IPS-20b (cell line): ENCODE results near the gene DOCK2.
"Not testable (repeated sequence)": the region's sequence is repeated elsewhere in the genome, so short reads cannot be mapped to it uniquely, and the experiment has no call there.

ENCODE experiments used
- H3K27ac ChIP-seq: one replicate; pipeline ENCODE4 v1.5.1; 2013; ENCODE audit warnings: low read length
- H3K27me3 ChIP-seq: 2 replicates; pipeline ENCODE4 v1.6.1; 2013; ENCODE audit warnings: mild to moderate bottlenecking, low read length, inconsistent platforms; ENCODE audit not compliant: insufficient read depth
- H3K36me3 ChIP-seq: 2 replicates; pipeline ENCODE4 v1.6.1; 2013; ENCODE audit warnings: low read depth, mild to moderate bottlenecking, inconsistent platforms, low read length, moderate library complexity; ENCODE audit not compliant: insufficient read depth
- H3K4me1 ChIP-seq: 2 replicates; pipeline ENCODE4 v1.6.1; 2013; ENCODE audit warnings: mild to moderate bottlenecking, control low read depth, inconsistent platforms, low read length, moderate library complexity; ENCODE audit not compliant: insufficient read depth
- H3K4me3 ChIP-seq: 2 replicates; pipeline ENCODE4 v1.5.1; 2013; ENCODE audit warnings: mild to moderate bottlenecking, low read length, inconsistent platforms
- H3K9ac ChIP-seq: 2 replicates; pipeline ENCODE4 v1.6.1; 2013; ENCODE audit warnings: low read depth, mild to moderate bottlenecking, inconsistent platforms, low read length, moderate library complexity
- H3K9me3 ChIP-seq: 2 replicates; pipeline ENCODE4 v1.6.1; 2013; ENCODE audit warnings: mild to moderate bottlenecking, low read depth, low read length, inconsistent platforms; ENCODE audit not compliant: insufficient read depth

DOCK2 gene

DNA sequence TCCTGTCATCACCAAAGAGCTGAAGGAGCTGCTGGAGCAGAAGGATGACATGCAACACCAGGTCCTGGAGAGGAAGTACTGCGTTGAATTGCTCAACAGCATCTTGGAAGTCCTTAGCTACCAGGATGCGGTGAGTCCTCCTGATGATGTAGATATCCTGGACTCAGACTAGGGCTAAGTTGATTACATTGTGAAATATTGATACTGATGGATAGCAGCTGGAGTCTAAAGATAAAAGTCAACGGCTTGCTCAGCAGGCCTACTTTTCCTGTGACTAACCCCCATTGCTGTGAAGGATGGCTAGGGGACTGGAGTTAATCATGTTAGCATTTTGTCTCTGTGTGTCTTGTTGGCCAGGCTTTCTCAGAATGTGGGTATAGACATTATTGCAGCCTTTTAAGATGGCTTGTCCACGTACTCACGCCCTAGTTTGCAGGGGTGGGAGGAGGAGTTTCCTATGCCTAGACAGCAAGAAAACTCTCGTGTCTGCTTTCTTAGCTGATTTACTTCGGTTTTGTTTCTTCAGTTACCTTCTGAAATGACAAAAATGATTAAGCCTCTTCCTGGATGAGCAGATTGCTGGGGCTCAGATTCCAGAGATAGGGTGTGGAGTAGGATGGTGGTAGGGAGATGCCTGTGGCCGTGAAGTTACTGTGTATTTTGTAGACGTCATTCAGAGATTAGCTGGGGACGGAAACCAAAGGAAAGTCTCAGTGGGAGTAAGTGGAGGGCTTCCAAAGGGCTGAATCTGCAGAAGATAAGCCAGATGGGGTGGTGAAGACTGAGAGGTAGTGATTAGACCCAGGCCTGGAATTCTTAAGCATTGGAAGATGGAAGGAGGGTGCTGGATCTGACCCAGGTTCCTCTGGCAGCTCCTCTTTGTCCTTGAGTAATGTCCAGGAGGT lies 166.3 kb downstream of the DOCK2 start:
- Histone ChIP-seq H3K36me3 (no peaks in the 10 kb centered on the region), H3K27me3 (no peaks in the 10 kb centered on the region), H3K4me1 (peaks cover 15% of the 10 kb centered on the region), H3K27ac (no peak overlapping the region), H3K4me3 (no peak overlapping the region), H3K9ac (no peak overlapping the region), H3K9me3 (no peaks in the 10 kb centered on the region)

DNA sequence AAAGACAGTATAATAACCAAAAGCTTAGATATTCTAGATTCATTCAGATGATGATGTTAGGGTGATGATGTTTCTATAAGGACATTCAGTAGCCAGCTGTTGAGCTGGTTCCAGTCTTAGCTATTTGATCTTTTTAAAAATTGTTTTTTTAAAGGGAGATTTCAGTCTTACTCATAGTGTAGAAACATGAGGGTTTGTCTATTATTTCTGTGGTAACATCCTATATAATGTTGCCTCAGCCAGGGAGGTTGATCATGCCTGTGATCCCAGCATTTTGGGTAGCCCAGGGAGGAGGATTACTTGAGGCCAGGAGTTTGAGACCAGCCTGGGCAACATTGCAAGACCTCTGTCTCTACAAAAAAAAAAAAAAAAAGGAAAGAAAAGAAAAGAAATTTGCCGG lies 167.8 kb downstream of the DOCK2 start:
- H3K4me3 ChIP-seq: no peak overlapping the region
- no peak overlapping the region for H3K27ac ChIP-seq
- H3K27me3 ChIP-seq: peaks cover 7% of the 10 kb centered on the region; the same call in 1 of the 2 replicates
- H3K36me3 ChIP-seq: no peaks in the 10 kb centered on the region
- no peaks in the 10 kb centered on the region for H3K9me3 ChIP-seq
- H3K9ac ChIP-seq: no peak overlapping the region
- H3K4me1 ChIP-seq: peaks cover 18% of the 10 kb centered on the region

DNA sequence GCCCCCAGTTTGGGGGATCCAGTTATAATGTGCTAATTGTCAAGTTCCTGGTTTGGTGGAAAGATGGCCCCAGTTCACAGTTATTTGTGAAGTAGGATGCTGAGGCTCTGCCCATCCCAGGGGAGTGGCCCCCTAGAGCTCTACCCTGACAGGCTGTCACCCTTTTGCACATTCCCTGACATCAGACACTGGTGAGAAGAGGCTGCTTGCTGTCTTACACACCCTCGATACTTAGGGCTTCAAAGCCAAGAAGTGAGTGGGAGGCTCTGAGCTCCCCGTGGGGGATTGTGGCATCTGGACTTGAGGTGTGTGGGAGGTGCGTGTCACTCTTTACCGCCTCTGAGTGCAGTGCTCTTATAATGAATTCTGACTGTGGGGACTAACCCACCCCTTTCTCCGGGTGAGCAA lies 168.5 kb downstream of the DOCK2 start:
- Histone ChIP-seq H3K27me3 (peaks cover 11% of the 10 kb centered on the region; the same call in 1 of the 2 replicates), H3K27ac (no peak overlapping the region), H3K4me3 (no peak overlapping the region), H3K4me1 (peaks cover 21% of the 10 kb centered on the region), H3K36me3 (no peaks in the 10 kb centered on the region), H3K9ac (no peak overlapping the region), H3K9me3 (no peaks in the 10 kb centered on the region)

DNA sequence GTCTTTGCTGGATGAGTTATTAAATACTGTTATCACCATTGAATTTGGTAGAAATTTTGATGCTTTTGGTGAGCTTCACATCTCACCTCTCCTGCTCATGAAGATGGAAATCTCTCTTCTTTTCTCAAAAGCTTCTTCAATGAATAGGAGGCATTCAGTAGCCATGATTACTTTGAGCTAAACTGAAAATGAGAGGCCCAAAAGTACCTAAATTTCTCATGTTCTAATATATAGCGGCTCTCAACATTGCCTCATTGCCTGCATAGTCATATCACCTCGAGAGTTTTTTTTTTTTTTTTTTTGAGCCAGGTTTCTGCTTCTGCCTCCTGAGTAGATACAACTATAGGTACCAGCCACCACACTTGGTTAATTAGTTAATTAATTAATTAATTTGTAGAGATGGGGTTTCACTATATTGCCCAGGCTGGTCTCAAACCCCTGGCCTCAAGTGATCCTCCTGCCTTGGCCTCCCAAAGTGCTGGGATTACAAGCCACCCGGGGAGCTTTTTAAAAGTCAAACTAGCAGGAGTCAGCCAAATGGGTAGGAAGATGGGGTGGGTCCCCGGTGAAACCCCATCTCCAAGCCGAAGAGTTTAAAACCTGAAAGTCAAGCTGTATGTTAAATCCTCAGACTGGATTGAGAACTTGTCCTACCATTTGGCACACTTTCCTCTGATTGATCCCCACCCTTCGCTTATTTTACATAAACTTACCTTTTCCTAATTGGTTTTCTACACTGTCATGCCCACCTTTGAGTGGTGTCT lies 169.0 kb downstream of the DOCK2 start:
- Histone ChIP-seq H3K36me3 (no peaks in the 10 kb centered on the region), H3K27ac (no peak overlapping the region), H3K9me3 (no peaks in the 10 kb centered on the region), H3K4me3 (no peak overlapping the region), H3K27me3 (peaks cover 11% of the 10 kb centered on the region; the same call in 1 of the 2 replicates), H3K9ac (no peak overlapping the region), H3K4me1 (peaks cover 21% of the 10 kb centered on the region)

DNA sequence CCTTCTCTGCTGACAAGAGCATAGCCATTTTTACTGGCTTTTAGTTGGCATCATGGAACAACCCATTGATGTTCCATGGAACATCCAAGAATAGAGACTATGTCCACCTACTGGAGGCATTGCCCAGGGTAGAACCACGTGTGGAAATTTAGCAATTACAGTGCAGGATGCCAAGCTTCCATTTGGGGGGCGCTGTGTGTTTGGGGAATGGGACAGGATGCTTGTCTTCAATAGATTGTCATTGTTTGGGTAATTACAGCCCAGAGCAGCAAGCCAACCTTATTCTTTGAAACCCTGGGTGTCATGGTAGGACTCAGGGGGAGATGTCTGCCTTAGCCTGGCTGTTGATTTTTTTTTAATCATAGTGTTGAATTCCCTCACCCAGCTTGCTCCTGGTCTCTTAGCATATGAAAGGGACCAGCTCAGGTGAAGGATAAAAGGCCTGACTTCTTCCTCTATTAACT lies 171.1 kb downstream of the DOCK2 start:
- Histone ChIP-seq H3K36me3 (no peaks in the 10 kb centered on the region), H3K27ac (no peak overlapping the region), H3K4me1 (peaks cover 29% of the 10 kb centered on the region), H3K9ac (no peak overlapping the region), H3K4me3 (peak overlapping the region; percentile 56; the same call in 1 of the 2 replicates), H3K9me3 (no peaks in the 10 kb centered on the region), H3K27me3 (peaks cover 11% of the 10 kb centered on the region; the same call in 1 of the 2 replicates)

DNA sequence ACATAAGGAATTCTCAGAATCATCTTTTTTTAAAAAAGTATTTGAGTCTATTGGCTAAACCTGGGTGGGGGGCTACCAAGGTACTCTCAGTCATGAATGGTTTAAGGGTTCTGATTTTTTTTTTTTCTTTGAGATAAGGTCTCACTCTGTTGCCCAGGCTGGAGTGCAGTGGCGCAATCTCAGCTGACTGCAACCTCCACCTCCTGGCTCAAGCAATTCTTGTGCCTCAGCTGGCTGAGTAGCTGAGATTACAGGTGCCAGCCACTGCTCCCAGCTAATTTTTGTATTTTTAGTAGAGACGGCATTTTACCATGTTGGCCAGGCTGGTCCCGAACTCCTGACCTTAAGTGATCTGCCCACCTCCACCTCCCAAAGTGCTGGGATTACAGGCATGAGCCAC lies 171.8 kb downstream of the DOCK2 start:
- Histone ChIP-seq H3K4me1 (peaks cover 29% of the 10 kb centered on the region), H3K4me3 (peak overlapping the region; percentile 56; the same call in 1 of the 2 replicates), H3K27me3 (peaks cover 11% of the 10 kb centered on the region; the same call in 1 of the 2 replicates)
- H3K9ac ChIP-seq, H3K27ac ChIP-seq, H3K9me3 ChIP-seq, H3K36me3 ChIP-seq: not testable (repeated sequence)

DNA sequence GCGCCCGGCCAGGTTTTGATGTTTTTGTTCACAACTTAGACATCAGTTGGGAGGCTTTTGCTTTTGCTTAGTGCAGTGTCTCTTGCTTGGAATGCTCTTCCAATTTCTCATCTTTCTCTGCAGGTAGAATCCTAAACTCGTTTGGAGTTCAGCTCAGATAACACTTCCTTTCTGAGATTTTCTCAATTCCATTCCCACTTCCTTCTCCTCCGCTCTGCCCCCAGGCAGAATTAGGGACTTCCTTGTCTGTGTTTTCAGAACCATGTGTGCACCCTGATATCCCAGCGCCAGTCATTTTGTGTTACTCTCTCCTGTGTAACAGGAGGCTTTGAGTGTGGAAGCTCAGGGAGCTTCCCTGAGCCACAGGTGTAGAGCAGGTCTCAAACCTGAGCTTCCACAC lies 172.2 kb downstream of the DOCK2 start:
- Histone ChIP-seq H3K4me3 (no peak overlapping the region; the same call in 1 of the 2 replicates), H3K36me3 (no peaks in the 10 kb centered on the region), H3K9ac (no peak overlapping the region), H3K4me1 (peaks cover 29% of the 10 kb centered on the region), H3K27ac (no peak overlapping the region), H3K27me3 (peaks cover 11% of the 10 kb centered on the region; the same call in 1 of the 2 replicates), H3K9me3 (no peaks in the 10 kb centered on the region)

DNA sequence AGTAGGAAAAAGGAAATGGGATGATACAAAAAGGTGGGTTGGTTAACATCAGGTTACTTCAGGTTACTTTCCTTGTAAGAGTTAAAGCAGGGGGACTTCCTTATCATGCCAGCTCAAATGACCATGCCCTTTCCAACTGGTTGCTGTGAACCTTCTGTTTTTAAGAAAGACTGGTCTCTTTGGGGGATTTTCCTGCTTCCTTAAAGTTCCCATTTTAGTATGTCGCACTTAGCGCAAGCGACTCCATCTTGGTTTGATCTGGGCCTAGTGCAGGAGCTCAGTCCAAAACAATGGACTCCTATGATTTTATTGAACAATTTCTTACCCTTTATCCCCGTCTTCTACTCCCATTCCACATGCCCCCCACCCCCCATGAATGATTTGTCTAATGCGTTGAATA lies 173.4 kb downstream of the DOCK2 start:
- Histone ChIP-seq H3K27ac (no peak overlapping the region), H3K4me1 (peaks cover 29% of the 10 kb centered on the region), H3K36me3 (no peaks in the 10 kb centered on the region), H3K4me3 (no peak overlapping the region), H3K27me3 (peaks cover 11% of the 10 kb centered on the region; the same call in 1 of the 2 replicates), H3K9me3 (no peaks in the 10 kb centered on the region), H3K9ac (no peak overlapping the region)

DNA sequence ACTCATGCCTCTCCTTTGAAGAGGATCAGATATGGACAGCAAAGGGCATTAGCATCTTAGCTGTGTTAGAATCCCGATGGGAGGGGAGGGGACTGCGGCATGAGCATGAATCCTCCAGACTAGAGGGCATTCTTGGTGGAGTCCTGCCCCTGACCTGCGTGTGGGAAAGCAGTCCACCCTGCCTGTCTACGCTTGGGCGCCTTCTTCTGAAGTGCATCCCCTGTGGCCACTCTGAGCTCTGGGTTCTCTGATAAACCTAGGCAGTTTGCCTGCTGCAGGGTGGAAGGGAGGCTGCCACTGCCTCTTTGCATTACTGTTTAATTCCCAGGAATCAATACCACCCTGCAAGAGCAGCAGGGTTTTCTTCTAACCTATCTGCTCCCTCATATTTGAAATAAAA lies 173.9 kb downstream of the DOCK2 start:
- H3K9me3 ChIP-seq: no peaks in the 10 kb centered on the region

DNA sequence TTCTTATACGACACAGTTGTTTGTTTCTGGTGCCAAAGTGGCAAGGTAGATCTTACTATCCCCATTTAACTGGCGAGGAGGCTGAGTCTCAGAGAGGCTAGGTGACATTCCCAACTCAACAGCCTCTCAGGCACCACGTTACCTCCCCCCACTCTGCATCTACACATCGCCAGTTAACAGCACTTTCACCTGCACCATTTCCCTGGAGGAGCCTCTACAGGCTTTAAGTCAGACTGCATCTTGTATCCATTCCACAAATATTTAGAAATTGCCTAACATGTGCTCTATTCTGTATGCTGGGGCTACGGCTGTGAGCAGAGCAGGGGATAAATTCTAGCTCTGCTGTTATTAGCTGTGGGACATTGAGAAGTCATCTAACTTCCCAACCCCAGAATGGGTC lies 174.6 kb downstream of the DOCK2 start:
- Histone ChIP-seq H3K27me3 (peaks cover 11% of the 10 kb centered on the region; the same call in 1 of the 2 replicates), H3K4me1 (peaks cover 29% of the 10 kb centered on the region), H3K9ac (no peak overlapping the region), H3K4me3 (no peak overlapping the region), H3K9me3 (no peaks in the 10 kb centered on the region), H3K27ac (no peak overlapping the region), H3K36me3 (no peaks in the 10 kb centered on the region)

More for the DNA sequence above, 173.9 kb downstream of the DOCK2 start:
- H3K4me1 ChIP-seq: peaks cover 29% of the 10 kb centered on the region
- H3K36me3 ChIP-seq: no peaks in the 10 kb centered on the region
- H3K9ac ChIP-seq: no peak overlapping the region
- H3K27ac ChIP-seq: no peak overlapping the region
- no peak overlapping the region for H3K4me3 ChIP-seq
- H3K27me3 ChIP-seq: peaks cover 11% of the 10 kb centered on the region; the same call in 1 of the 2 replicates

DNA sequence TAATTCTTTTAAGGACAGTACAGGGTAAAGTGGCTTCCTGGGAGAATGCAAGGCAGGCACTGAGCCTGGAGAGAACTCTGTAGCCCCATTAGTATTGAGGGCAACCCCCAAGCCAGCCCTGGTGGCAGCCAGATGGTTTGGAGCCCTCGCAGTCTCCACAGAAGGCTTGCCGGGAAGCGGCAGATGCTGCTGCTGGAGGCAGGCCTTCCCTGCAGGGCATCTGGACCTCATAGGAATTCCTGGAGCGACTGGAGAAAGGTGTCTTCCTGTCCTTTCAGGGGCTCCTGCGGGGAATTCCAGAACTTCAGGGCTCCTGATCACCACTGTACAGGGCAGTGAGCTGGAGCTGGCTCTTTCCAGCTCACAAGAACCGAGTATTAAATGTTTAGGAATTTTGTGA lies 175.7 kb downstream of the DOCK2 start:
- H3K27ac ChIP-seq: no peak overlapping the region
- H3K4me1 ChIP-seq: peaks cover 28% of the 10 kb centered on the region
- H3K36me3 ChIP-seq: no peaks in the 10 kb centered on the region
- no peak overlapping the region for H3K4me3 ChIP-seq
- no peak overlapping the region for H3K9ac ChIP-seq
- H3K9me3 ChIP-seq: no peaks in the 10 kb centered on the region
- H3K27me3 ChIP-seq: peaks cover 11% of the 10 kb centered on the region; the same call in 1 of the 2 replicates
